Stimulated activated CD8-positive, alpha-beta memory T cell treated with anti-CD3 and anti-CD28 coated beads, Interleukin-2, amount 100 ng/mL, for 48 hours (primary cell): ENCODE data around the gene LCLAT1.

Source experiments
- DNase-seq, 2 donors: peaks; one replicate each; pipeline ENCODE4 v3.0.0-alpha.2; 2020; ENCODE audit warnings: low read depth in 2 of 2

LCLAT1 gene

GRCh38 chr2:30422444-30423040 is 24.5 kb upstream of the LCLAT1 start:
- DNase-seq, result peak; percentile 69 to 80

- DNase-seq, result no peak
Measured at GRCh38 chr2:30424231-30424630, 22.8 kb upstream of the LCLAT1 start.

GRCh38 chr2:30425326-30425725 is 21.7 kb upstream of the LCLAT1 start:
- DNase-seq, result no peak

- no peak for DNase-seq
Measured at GRCh38 chr2:30427606-30428347, 19.3 kb upstream of the LCLAT1 start.

DNA sequence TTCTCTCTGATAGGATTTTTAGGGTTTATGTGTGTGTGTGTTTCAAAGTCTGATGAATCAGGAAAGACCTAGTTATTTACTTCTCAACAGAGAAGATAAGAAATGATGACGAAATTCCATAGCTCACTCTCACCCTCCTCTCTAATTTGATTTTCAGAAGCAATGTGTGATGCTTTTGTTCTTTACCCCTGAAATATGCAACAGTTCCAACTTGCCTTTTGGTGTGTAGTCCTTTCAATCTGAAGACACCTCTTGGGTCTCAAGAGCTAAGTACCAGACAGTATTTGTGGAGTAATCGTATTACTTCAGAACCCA is 18.7 kb upstream of the LCLAT1 start:
- no peak for DNase-seq

- no peak for DNase-seq
Measured at GRCh38 chr2:30428827-30429461, 18.1 kb upstream of the LCLAT1 start.

DNA sequence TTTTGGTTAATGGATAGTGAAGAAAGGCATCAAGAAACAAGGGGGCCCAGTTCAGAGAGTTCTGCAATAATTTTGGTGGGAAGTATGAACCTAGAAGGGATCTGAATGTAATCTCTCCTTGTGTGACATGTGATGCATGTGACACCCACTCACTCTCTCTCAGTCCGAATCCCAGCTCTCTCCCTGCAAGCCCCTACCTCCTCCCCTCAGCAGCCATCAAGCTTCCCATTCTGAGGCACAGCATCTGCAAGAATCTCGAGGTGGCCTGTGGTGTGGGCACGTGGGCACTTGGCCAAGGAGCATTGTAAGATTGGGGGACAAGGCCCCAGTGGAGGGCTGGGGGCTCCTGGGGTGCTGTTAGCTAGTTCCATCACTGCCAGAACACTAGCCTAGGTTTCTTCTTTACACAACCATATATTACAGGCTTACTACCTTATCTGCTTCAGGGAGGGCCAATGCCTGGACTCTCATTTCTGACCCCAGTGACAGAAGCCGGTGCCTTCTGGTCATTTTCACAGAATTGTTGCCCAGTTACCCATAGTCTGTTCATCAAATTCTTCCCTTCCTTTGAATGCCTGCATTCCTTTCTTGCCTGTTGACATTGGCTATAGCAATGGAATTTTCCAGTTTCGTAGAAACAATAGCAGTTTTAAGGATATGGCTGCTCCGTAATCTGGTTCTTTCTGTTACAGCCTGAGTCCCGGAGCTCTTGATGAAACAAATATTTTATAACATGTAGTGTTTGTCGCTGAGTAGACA is 13.3 kb upstream of the LCLAT1 start:
- DNase-seq, result no peak

GRCh38 chr2:30434708-30435107 is 12.3 kb upstream of the LCLAT1 start:
- DNase-seq, result no peak

DNA sequence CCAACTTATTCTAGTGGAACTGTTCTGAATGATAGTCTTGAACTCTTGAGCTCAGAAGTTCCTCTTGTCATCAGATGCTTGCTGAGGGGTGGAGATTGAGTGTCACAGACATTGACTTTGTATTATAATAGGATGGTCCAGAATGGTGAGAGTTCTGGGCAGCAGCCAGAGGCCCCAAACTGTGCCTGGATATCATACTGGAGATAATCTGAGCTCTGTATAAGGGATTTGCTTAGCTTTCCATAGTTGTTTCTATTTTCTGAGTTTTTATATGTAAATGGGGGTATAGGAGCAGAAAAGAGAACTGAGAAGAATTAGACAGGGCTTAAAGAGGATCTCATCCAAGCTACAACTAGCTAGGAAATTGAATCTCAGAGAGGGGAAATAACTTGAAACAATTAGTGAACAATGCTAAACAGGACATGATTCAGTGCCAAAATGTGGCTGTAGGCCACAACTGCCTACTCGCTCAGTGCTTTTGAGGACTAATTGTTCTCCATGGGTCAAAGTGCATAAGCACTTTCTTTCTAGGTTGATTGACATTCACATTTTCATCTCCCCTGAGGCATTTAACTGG is 10.1 kb upstream of the LCLAT1 start:
- DNase-seq, result no peak

DNA sequence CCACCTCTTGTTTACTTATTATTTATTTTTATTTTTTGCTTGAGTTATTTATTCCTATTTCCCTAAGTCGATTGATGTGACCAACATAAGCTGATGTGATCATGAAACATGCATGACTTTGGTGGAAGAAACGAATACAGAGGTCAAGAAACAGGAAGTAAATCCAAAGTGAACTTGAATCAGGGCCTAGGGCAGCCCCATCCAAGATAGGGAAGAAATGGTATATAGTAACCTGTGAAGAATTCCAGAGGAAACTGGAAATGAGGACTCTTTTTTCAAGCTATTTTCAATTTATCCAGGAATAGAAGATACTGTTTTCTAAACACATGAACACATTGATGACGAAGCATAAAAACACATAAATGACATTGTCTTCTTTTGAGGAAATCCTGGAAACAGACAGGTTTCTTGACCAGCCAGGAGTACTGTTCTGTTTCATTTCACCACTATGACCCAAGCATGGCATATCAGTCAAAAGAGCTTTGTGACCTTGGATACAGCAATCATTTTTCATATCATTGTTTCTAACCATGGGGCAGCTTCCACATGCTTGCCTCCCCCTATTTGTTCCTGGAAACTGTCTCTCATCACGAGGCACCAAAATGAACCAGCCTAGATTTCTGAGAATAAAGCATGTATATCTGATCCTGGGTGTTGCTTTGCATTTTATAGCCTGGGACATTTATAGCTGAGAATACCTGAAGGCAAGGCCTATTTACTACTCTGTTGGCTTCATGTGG is 9.1 kb upstream of the LCLAT1 start:
- DNase-seq, result no peak

- no peak for DNase-seq
Measured at GRCh38 chr2:30439296-30439695, 7.8 kb upstream of the LCLAT1 start.

DNA sequence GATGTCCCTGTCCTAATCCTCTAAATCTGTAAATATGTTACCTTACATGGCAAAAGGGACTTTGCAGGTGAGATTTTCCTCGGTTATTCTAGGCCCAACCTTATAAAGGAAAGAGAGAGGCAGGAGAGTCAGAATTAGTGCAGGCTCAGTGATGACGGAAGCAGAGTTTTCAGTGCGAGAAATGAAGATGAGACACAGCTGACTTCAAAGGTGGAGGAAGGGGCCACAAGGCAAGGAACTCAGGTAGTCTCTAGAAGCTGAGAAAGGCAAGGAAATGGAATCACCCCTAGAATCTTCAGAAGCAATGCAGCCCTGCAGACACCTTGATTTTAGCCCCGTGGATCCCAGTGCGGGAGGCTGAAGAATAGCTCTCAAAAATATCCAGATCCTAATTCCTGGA is 7.2 kb upstream of the LCLAT1 start:
- no peak for DNase-seq

GRCh38 chr2:30441023-30441422 is 6.0 kb upstream of the LCLAT1 start:
- no peak for DNase-seq

- DNase-seq, result no peak
Measured at GRCh38 chr2:30443081-30443480, 4.0 kb upstream of the LCLAT1 start.

DNA sequence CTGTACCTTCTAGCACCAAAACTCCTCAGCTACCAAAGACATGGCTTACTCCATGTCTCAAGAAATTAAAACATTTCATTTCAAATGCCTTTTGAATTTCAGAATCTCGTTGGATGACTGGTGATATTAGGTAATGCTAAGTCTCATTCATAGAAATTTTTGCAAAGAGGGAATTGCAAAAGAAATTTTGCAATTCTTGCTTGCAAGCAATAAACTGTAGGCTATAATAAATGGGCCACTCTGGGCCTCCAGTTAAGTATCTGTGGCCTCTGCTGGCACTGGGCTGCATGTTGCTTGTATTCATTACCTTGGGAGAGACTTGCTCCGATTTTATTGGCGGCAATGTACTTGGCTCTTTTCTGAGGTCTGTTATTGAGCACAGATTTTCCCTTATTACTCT is 2.8 kb upstream of the LCLAT1 start:
- DNase-seq, result no peak

- no peak for DNase-seq
Measured at GRCh38 chr2:30445266-30445821, 1.7 kb upstream of the LCLAT1 start.

GRCh38 chr2:30446602-30447148 is 371 bp upstream of the LCLAT1 start:
- DNase-seq, result no peak

- no peak for DNase-seq
Measured at GRCh38 chr2:30448308-30448707, 1.3 kb downstream of the LCLAT1 start.

DNA sequence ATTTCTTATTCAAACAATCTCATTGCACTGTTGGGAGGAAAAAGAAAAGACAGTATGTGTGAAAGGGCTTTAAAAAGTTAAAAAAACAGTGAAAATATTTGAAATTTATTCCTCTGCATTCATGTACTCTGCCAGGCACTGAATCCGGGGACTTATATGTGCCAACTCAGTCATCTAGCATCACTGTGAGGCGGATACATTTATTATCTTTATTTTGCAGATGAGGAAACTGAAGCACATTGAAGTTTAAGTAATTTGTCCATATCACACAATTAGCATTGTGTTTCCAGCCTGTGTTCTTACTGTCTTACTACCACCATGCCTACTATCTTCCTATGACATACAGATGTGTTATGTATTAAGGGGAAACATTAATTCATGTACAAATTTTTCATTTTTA is 1.8 kb downstream of the LCLAT1 start:
- DNase-seq, result no peak

DNA sequence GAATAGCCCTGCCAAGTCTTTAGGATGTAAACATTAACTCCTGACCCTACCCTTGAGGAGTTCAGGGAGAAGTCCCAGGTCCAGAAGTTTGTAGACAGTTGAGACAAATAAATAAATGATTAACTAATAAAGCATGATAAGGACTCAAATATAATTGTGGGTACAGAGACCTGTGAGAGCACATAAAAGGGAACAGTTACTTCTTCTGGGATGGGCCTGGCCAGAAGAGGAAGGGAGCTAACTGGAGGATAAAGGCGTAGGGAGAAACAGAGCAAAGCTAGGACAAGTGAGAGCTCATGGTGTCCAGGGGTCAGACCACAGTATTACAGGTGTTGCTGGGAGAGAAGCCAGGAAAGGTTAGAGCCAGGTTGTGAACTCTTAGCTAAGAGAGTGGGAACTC is 3.0 kb downstream of the LCLAT1 start:
- no peak for DNase-seq

DNA sequence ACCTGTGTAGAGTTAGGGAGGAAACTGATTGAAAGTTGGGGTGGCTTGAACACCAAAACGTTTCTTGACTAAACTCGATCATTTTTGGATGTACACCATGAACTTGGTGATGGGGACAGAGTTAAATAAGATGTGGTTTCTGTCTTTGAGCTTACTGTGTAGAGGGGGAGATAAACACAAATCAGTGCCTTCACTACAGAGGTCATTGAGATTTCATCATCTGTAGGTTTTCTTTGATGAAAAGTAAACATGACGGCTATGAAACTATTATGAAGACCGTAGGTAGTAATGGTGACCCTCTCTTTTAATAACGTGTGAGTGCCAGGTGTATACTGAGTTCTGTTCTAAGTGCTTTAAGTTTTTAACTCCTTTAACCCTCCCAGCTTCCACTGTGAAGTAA is 6.5 kb downstream of the LCLAT1 start:
- no peak for DNase-seq
